Choroid plexus epithelial cell (primary cell): ENCODE measurements around the gene SMIM35.

Source experiments
- DNase-seq: peaks from one replicate; pipeline ENCODE4 v3.0.0-alpha.2; 2010; ENCODE audit warnings: low read depth
- H3K4me3 ChIP-seq: 2 replicates; pipeline ENCODE4 v1.5.1; 2011; ENCODE audit warnings: low read depth, mild to moderate bottlenecking, control low read depth, low read length, moderate library complexity
- CTCF ChIP-seq: conservative IDR thresholded peaks from 2 replicates; pipeline ENCODE4 v1.5.1; 2011; ENCODE audit warnings: low read depth, mild to moderate bottlenecking, control low read depth, inconsistent platforms, low read length, moderate library complexity

SMIM35 gene

DNA sequence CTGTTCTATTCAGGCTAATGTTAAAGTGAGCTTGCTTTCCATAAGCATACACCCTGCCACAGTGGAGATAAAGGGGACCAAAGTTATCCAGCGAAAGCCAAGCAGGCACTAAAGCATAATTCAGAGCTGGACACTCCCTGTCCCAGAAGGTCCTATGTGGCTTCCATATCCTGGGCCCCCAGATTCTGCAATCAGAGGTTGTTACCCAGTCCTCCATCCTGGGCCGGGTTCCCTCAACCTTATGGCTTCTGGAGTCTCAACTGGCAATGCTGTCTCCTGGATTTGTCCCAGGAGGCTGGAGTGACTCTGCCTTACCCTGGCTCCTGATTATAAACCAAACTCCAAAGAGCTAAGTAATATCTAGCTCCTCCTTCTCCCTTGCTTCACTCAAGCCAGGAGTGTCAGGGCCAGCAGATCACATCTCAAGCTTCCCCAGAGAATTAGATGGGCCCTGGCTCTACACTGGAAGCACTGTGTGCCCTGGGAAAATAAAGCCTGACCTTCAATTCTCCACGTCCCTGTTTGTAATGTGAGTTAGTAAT lies 14.0 kb upstream of the SMIM35 start:
- no peak overlapping the region for H3K4me3 ChIP-seq
- no peak for TF ChIP-seq CTCF
- DNase-seq, result no peak

DNA sequence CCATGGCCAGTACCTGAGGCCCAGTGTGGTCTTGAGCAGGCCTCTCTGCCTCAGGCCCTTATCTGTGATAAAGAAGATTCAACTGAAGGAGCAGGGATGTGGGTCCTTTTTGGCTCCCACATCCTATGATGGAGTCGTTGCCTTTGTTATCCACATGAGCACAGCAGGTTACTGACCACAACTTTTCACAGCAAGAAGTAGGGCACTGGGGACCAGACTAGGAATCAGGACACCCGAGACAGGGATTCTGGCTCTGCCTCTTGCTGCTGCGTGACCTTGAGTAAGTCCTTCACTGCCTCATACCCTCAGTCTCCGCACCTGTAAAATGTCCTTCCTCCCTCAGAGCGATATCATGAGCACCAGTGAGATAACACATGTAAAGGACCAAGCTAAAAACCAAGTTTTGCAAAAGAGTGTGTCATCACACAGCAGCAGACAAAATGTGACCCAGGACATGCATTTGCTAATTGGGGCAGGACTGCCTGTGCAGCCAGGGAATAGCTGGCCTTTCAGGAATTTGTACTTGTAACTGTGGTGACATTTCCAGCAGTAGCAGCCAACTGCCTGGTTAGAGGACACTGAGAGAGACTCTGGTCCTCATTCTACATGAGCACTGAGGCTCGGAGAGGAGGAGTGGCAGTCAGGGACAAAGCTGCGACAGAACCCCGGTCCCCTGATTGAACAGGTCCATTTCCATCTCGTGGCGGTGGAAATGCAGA lies 13.2 kb upstream of the SMIM35 start:
- TF ChIP-seq CTCF, result no peak
- no peak overlapping the region for H3K4me3 ChIP-seq
- no peak for DNase-seq

- no peak overlapping the region for H3K4me3 ChIP-seq
Observed at GRCh38 chr11:118098996-118099837, 12.5 kb upstream of the SMIM35 start.

GRCh38 chr11:118095967-118096367 lies 9.2 kb upstream of the SMIM35 start:
- no peak overlapping the region for H3K4me3 ChIP-seq
- no peak for DNase-seq
- TF ChIP-seq CTCF, result no peak

More at GRCh38 chr11:118098996-118099837, 12.5 kb upstream of the SMIM35 start:
- TF ChIP-seq CTCF, result no peak
- DNase-seq, result no peak

GRCh38 chr11:118095493-118095892 lies 8.7 kb upstream of the SMIM35 start:
- TF ChIP-seq CTCF, result no peak
- H3K4me3 ChIP-seq, result no peak overlapping the region
- DNase-seq, result no peak

DNA sequence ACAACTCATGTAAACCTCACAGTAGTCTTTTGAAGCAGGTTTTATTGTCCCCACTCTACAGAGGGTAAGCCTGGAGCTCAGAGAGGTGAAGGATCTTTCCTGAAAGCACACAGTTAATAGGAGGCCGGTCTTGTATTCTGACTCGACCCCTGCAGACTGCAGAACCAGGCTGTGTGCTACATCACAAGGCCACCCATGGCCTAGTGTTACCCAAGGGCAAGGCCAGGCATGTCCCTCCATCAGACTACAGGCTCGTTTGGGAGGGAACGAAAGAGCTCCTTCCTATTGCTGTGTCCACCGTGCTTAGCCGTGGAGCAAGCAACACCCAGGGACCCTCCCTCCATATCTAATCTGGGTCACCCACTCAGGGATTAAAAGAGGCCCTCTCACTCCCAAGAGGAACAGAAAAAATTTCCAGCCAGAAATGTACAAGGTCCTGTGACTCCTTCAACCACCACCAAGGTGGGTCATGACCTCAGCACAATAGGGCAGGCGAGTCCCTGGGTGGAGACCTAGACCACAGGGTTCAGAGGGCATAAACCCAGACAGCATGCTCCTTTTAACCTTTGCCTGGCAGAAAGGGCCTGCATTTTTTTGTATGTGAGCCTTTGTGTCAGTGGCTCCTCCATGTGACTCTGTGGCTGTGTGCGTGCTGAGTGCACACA lies 6.3 kb upstream of the SMIM35 start:
- H3K4me3 ChIP-seq, result no peak overlapping the region
- no peak for TF ChIP-seq CTCF
- no peak for DNase-seq
